Measurements from ENCODE around the gene TCERG1L. TPM values are rescaled to one million over a fixed set of nuclear protein-coding genes. Genes with fewer than 3 reads are reported as not detected.

Gene TCERG1L
- total RNA-seq, 1 donor from 2014 or later: 0.99 TPM

DNA sequence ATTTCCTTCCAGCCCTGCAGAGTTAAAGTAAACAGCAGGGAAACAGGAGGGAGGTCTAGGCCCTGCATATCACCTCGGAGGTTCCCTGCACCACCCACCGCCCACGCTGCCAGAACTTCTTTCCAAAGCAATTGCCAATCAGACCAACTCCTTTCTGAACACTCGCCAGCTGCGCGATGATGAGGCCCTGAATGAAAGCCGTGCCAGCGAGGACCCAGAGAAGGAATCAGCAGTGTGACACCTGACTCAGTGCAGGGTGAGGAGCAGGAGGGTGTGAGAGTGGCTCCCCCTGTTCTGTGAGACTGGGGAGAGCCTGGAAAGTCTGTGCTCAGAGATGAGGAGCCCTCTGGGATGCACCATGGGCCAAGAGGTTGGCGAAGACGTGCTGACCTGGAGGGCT, 3.3 kb upstream of the TCERG1L start:
- no peak for DNase-seq

DNA sequence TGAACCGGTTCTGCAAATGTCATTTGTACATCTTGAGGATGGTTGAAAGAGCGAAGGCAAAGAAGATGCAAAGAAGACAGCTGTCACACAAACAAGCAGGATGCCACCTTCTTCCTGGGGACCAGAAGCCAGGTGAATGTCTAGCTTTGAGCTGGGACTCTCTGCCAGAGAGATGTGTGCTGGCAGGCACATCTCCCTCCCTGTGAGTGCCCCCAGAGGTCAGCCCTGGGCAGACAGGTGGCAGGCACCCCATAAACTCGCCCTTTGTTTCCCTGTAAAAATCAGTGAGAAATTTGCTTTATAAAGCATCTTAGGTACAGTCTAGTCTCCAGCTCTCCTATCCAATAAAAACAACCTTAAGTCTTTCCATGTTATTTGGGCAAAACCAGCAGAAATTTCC, 2.6 kb upstream of the TCERG1L start:
- no peak for DNase-seq

DNA sequence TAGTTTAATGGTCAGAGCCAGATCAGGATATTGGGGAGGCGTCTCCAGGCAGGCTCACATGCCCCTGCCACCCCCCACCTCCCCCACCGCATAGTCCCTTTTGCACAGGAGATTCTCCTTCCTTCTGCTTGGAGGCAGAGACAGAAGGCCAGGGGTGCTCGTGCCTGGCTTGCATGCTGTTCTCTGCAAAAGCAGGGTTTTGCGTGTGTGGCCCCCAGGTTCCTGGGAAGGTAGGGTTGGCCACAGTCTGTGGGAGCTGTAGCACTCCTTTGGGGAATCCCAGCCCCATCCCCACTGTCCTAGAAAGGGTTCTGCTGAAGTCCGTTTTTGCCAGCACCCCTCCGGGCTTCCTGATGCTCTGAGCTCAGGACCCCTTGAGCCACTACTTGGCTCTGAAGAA, 1.9 kb upstream of the TCERG1L start:
- no peak for DNase-seq

DNA sequence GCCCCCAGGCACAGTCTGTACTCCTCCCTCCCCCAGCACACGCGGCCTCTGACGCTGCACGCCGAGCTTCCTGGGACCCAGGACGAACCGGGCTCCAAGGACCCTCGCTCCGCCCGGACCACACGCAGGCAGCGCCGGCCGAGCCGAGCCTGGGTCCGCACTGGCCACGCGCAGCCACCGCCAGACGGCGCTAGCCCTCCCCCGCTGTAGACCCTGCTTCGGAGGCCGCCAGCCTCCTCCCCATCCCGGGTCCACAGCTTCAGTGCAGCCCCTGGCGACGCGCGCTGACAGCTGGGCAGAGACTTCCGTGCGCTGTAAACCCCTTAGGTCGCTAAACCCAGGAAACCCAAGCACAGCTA, 936 bp upstream of the TCERG1L start:
- DNase-seq: no peak

DNA sequence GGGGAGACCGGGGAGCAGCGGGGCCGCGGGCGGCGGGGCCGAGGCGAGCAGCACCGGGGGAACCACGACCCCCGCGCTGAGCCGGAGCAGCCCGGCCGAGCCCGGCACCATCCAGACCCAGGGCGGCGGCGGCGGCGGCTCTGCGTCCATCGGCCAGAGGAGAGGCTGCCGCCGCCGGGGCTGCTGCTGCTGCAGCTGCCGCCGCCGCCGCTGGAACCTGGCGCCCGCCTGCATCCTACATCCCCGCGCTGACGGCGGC, 190 bp downstream of the TCERG1L start:
- no peak for DNase-seq

GRCh38 chr10:131310551-131311401, 745 bp downstream of the TCERG1L start:
- DNase-seq: no peak

GRCh38 chr10:131310142-131310541, 1.4 kb downstream of the TCERG1L start:
- DNase-seq: no peak

- DNase-seq: no peak
Measured at GRCh38 chr10:131300508-131300907, 11.0 kb downstream of the TCERG1L start.

GRCh38 chr10:131290781-131291180, 20.7 kb downstream of the TCERG1L start:
- no peak for DNase-seq

- DNase-seq: no peak
Measured at GRCh38 chr10:131288648-131289047, 22.9 kb downstream of the TCERG1L start.

DNA sequence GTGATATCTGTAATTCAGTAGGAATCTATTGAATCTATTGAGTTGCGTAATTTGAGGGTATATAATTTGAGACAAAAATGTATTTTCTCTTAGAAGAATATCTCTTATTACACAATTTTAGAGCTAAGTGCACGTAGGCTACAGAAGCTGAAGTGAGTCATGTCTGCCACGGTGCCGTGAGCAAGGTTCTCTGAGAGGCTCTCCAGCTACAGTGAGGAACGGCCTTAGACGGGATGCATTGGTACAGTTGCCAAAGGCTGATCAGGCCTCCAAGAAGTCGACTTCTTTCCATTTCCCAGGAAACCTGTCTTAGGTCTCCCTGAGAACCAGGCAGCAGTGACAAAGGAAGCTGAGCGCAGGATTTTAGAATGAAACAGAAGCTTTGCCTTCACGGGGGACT, 28.6 kb downstream of the TCERG1L start:
- no peak for DNase-seq

DNA sequence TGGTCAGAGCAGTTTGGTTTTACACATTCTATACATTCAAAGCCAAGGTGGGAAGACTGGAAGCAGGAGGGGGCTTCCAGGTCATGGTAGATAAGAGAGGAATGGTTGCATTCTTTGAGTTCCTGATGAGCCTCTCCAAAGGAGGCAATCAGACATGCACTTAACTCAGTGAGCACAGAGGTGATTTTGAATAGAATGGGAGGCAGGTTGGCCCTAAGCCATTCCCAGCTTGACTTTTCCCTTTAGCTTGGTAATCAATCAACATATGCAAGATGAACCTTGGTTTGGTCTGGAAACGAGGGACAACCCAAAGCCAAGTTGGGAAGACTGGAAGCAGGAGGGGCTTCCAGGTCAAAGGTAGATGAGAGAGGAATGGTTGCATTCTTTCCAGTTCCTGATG, 31.4 kb downstream of the TCERG1L start:
- DNase-seq: no peak

DNA sequence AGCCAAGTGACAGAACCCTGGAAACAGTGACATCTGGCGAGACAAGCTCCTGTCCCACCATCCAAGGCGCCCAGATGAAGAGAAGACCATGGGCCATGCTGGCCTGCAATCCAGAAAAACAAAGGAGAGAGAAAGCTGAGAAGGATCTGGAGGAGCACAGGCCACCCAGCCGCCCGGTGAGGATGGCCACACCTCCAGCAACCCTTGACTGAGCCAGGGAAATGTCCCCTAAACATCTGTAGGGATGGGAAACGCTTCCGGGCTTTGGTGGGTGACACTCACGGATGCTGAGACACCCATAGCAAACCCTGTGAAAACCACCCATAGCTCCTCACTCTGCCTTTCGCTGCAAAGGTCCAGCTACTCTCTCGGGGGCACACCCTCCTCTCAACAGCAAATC, 32.0 kb downstream of the TCERG1L start:
- DNase-seq: no peak

- no peak for DNase-seq
Measured at GRCh38 chr10:131277969-131278368, 33.6 kb downstream of the TCERG1L start.

DNA sequence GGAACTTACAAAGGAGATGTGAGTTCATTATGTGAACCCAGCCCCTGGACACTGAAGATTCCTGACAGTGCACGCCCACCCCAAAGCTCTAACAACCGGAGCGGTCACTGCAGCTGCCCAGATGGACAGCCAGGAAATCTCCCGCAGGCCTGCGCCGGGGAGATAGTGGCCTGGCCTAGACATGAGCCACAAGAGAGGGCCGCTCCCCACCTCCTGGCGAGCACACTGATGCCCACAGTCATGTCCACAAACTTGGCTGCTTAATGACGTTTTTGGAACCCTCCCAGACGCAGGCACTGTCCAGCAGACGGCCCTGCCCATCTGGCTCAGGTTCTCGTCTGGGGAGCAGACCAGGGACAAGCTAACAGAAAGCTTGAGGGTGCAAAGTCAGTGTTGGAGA, 34.2 kb downstream of the TCERG1L start:
- no peak for DNase-seq

GRCh38 chr10:131275691-131276090, 35.8 kb downstream of the TCERG1L start:
- DNase-seq: no peak

DNA sequence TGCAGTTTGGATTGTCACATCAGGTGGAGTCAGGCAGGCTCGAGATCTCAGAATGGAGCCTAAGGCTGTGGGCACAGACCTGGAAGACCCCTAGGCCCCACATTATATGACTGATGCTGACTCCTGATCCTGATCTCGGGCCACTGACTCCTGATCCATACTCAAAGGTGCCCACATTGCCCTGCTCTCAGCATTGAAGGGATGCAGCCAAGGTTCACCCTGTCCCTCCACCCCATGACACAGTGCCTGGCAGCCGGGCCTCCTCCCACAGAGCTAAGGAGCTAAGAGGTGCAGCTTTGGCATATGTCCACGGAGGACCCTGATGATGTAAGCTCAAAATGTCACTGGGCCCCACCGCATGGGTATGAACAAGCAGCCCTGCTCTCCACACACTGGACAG, 36.6 kb downstream of the TCERG1L start:
- no peak for DNase-seq

DNA sequence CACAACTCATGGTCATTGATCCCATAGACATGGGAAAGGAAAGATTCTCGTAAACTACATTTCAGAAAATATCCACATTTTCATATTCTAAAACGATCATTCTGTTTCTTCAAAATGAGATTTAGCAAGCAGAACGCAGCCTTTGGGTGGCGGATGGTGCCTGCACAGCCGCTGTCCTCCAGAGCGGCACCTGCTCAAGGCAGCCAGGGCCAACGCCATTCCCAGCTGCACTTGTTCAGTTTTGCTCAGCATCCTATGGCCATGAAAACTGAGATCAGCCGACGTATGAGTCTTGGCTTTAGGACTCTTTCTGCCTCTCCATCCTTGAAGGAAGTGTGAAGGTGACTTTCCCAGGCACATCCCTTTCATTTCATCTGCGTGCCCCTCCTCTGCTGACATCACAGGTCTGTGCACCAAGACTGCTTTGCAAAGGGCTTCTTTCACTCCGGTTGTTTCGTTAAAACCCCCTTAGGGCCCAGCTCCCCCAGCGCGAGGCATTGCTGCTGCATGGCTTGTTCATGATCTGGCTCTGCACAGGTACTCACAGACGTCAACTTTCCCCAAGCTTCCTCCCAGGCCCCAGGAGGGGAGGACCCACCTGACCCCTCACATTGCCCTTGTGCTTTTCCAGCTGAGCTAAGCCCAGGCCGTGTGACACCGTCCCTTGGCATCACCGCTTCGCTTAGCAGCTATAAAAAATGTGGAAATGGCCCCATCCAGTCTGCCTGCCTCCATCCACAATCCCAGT, 37.2 kb downstream of the TCERG1L start:
- DNase-seq: no peak

GRCh38 chr10:131273476-131273875, 38.0 kb downstream of the TCERG1L start:
- no peak for DNase-seq

- DNase-seq: no peak
Measured at GRCh38 chr10:131272897-131273451, 38.5 kb downstream of the TCERG1L start.

DNA sequence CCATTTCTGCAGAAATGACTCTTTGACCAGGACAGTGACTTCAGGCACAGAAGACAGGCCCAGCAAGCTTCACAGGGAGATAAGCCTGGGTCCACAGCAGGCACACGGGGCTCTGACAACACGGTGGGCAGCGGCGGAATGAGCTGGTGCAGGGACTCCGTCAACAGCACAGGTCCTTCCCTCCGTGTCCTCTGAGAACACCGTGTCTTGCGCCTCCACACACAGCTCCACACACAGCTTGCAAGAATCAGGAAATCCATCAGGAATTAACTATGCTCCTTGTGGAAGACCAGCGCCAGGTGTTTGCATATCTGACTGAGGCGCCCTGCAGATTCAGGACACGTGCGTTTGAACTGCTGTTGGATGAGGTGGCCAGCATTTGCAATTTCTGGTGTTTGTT, 39.6 kb downstream of the TCERG1L start:
- DNase-seq: no peak

- no peak for DNase-seq
Measured at GRCh38 chr10:131271195-131271880, 40.2 kb downstream of the TCERG1L start.

GRCh38 chr10:131270461-131271190, 40.9 kb downstream of the TCERG1L start:
- DNase-seq: no peak

All from skin of body (tissue), 2 donors.